DND-41 (cell line): Measurements from ENCODE around the gene RSPH9.

ENCODE experiments used
- CTCF ChIP-seq: IDR thresholded peaks from 2 replicates; pipeline ENCODE4 v1.5.1; 2012; ENCODE audit warnings: borderline replicate concordance, low read length, moderate library complexity, mild to moderate bottlenecking; ENCODE audit not compliant: poor library complexity, severe bottlenecking; ENCODE audit errors: extremely low read depth
- EZH2 ChIP-seq: IDR thresholded peaks from 3 replicates; pipeline ENCODE4 v1.6.1; 2012; ENCODE audit warnings: borderline replicate concordance, low read depth, mild to moderate bottlenecking, moderate library complexity, low read length, inconsistent platforms; ENCODE audit not compliant: severe bottlenecking

GRCh38 chr6:43657221-43657802 lies 12.5 kb downstream of the RSPH9 start:
- TF ChIP-seq CTCF (no peak), EZH2 (no peak)
